ENCODE results near the gene ADGRG2. TPM values are rescaled to one million over a fixed set of nuclear protein-coding genes. Genes with fewer than 3 reads are reported as not detected.

ADGRG2 gene
- total RNA-seq, 3 donors from 2014 or later (not counting 1 experiment from before 2014, with no cell fraction given), result not detected

- Histone ChIP-seq H3K27ac (ENCODE audit: low read length) (no peak overlapping the region), H3K27me3 (ENCODE audit: control insufficient read depth, insufficient read depth, low read length) (no peaks in the 10 kb centered on the region), H3K9me3 (ENCODE audit: control insufficient read depth, insufficient read depth, low read length) (no peaks in the 10 kb centered on the region), H3K36me3 (ENCODE audit: control insufficient read depth, insufficient read depth, low read length) (peaks cover 10% of the 10 kb centered on the region), H3K4me3 (ENCODE audit: low read length) (no peak overlapping the region), H3K4me1 (ENCODE audit: control insufficient read depth, insufficient read depth, low read length) (no peaks in the 10 kb centered on the region)
- TF ChIP-seq CTCF (IDR thresholded peaks at IDR 0.05), result no peak
- no peaks in the 10 kb centered on the region for H3K36me3 Mint-ChIP-seq
- no peaks in the 10 kb centered on the region for H3K27me3 Mint-ChIP-seq (ENCODE audit: low read depth in 2 of 2)
- WGBS (ENCODE audit: insufficient coverage), result 95% methylated on average over 3 of the region's 4 CpGs
- intact Hi-C loops (cut with micrococcal nuclease), result no loop called here
- H3K27ac Mint-ChIP-seq, result no peak overlapping the region
- H3K4me1 Mint-ChIP-seq, result no peaks in the 10 kb centered on the region
- H3K4me3 Mint-ChIP-seq, result no peak overlapping the region
- H3K9me3 Mint-ChIP-seq, result no peaks in the 10 kb centered on the region
- no peak for DNase-seq
- no peak for ATAC-seq
Observed at GRCh38 chrX:18944482-18944881, 177.8 kb downstream of the ADGRG2 start.

GRCh38 chrX:18941896-18942295 lies 180.4 kb downstream of the ADGRG2 start:
- H3K36me3 Mint-ChIP-seq, result no peaks in the 10 kb centered on the region
- no peaks in the 10 kb centered on the region for H3K4me1 ChIP-seq (ENCODE audit: control insufficient read depth, insufficient read depth, low read length)
- H3K27ac Mint-ChIP-seq, result no peak overlapping the region
- H3K27me3 Mint-ChIP-seq (ENCODE audit: low read depth in 2 of 2), result no peaks in the 10 kb centered on the region
- H3K36me3 ChIP-seq (ENCODE audit: control insufficient read depth, insufficient read depth, low read length), result peaks cover 6% of the 10 kb centered on the region
- no peak overlapping the region for H3K27ac ChIP-seq (ENCODE audit: low read length)
- ATAC-seq, result no peak
- no peak overlapping the region for H3K4me3 Mint-ChIP-seq
- no peak for TF ChIP-seq CTCF (IDR thresholded peaks at IDR 0.05)
- intact Hi-C loops (cut with micrococcal nuclease), result no loop called here
- no peak for DNase-seq
- no peaks in the 10 kb centered on the region for H3K9me3 Mint-ChIP-seq
- H3K4me3 ChIP-seq (ENCODE audit: low read length), result no peak overlapping the region
- H3K27me3 ChIP-seq (ENCODE audit: control insufficient read depth, insufficient read depth, low read length), result no peaks in the 10 kb centered on the region
- WGBS (ENCODE audit: insufficient coverage), result 100% methylated on average over 1 of the region's 2 CpGs
- no peaks in the 10 kb centered on the region for H3K9me3 ChIP-seq (ENCODE audit: control insufficient read depth, insufficient read depth, low read length)
- no peaks in the 10 kb centered on the region for H3K4me1 Mint-ChIP-seq

Other genes starting within 250 kb of the ADGRG2 start
- gene PHKA2, start 138.4 kb downstream of the ADGRG2 start, total RNA-seq, result 10 to 100 TPM; 34.2 to 45.9 (median 35.1) TPM
- gene PDHA1, start 221.5 kb upstream of the ADGRG2 start, total RNA-seq, result 100 to 1,000 TPM; 131 to 164 (median 154) TPM

All from natural killer cell (primary cell).